GM12878 (cell line): ENCODE measurements around the gene PRRC2B. TPM values are rescaled to one million over a fixed set of nuclear protein-coding genes. Genes with fewer than 3 reads are reported as not detected.

Experiments
- BACH1 ChIP-seq: fragments of 450-650 bp; IDR thresholded peaks from 2 replicates; pipeline ENCODE4 v1.6.1; 2017; ENCODE audit warnings: mild to moderate bottlenecking, borderline replicate concordance
- CBX5 ChIP-seq: sonication (generic); IDR thresholded peaks from 2 replicates; pipeline ENCODE4 v1.6.1; 2016; ENCODE audit warnings: low read depth, moderate library complexity, mild to moderate bottlenecking, inconsistent platforms
- CHD1 ChIP-seq: IDR thresholded peaks from 2 replicates; pipeline ENCODE4 v1.6.1; 2012; ENCODE audit warnings: low read depth, low read length, improper control_type of control experiment
- EED ChIP-seq: sonication (generic); IDR thresholded peaks from 2 replicates; pipeline ENCODE4 v1.6.1; 2016; ENCODE audit warnings: antibody characterized with exemption, low read depth
- EP300 ChIP-seq, 2 experiments: fragments of 150-350 bp in 1 of 2; IDR thresholded peaks; 2 replicates each; pipeline ENCODE4 v1.6.1; 2011 to 2012; ENCODE audit warnings: low read depth in 2 of 2, low read length in 2 of 2, borderline replicate concordance in 1 of 2, improper control_type of control experiment in 1 of 2, inconsistent platforms in 1 of 2; ENCODE audit not compliant: control insufficient read depth in 1 of 2
- GABPA ChIP-seq: IDR thresholded peaks from 2 replicates; pipeline ENCODE4 v1.6.1; 2014; ENCODE audit warnings: antibody characterized with exemption, low read depth, mild to moderate bottlenecking, inconsistent platforms
- GATAD2B ChIP-seq: fragments of 450-650 bp; conservative IDR thresholded peaks from 2 replicates; pipeline ENCODE4 v1.6.1; 2017; ENCODE audit warnings: low read depth, mild to moderate bottlenecking, moderate library complexity
- HDAC6 ChIP-seq: fragments of 200-600 bp; sonication (generic); IDR thresholded peaks from one replicate; pipeline ENCODE4 v1.8.0; 2017; ENCODE audit warnings: antibody characterized with exemption; ENCODE audit not compliant: unreplicated experiment
- MYB ChIP-seq: fragments of 150-350 bp; IDR thresholded peaks from 2 replicates; pipeline ENCODE4 v1.6.1; 2014; ENCODE audit warnings: mild to moderate bottlenecking, low read depth, low read length, borderline replicate concordance
- PML ChIP-seq: IDR thresholded peaks from 2 replicates; pipeline ENCODE4 v1.6.1; 2012; ENCODE audit warnings: low read length, inconsistent platforms
- RAD21 ChIP-seq: IDR thresholded peaks from 2 replicates; pipeline ENCODE4 v1.6.1; 2011; ENCODE audit warnings: mild to moderate bottlenecking, low read depth, low read length, moderate library complexity; ENCODE audit not compliant: insufficient read depth
- RB1 ChIP-seq: fragments of 450-650 bp; formaldehyde crosslinking; IDR thresholded peaks from 2 replicates; pipeline ENCODE4 v1.6.1; 2017; ENCODE audit warnings: mild to moderate bottlenecking, borderline replicate concordance
- SIX5 ChIP-seq: IDR thresholded peaks from 2 replicates; pipeline ENCODE4 v1.6.1; 2011; ENCODE audit warnings: mild to moderate bottlenecking, low read depth, low read length, moderate library complexity; ENCODE audit not compliant: severe bottlenecking
- SUZ12 ChIP-seq: fragments of 200-600 bp; sonication (generic); IDR thresholded peaks from one replicate; pipeline ENCODE4 v1.6.1; 2018; ENCODE audit warnings: antibody characterized with exemption, mild to moderate bottlenecking; ENCODE audit not compliant: unreplicated experiment
- TBL1XR1 ChIP-seq: IDR thresholded peaks from 2 replicates; pipeline ENCODE4 v1.6.1; 2012; ENCODE audit warnings: low read depth, low read length, improper control_type of control experiment
- YBX1 ChIP-seq: fragments of 450-650 bp; IDR thresholded peaks from 2 replicates; pipeline ENCODE4 v1.6.1; 2016; ENCODE audit warnings: antibody characterized with exemption
- polyA plus RNA-seq, 11 experiments: library from polyadenylated mRNA; depleted of rRNA in 4 of 11; unstranded in 6 of 11; stranded (reverse) in 5 of 11; fragments of >200 nt; fragmentation: Nextera tagmentation in 4 of 11; fragmentation: Illumina TruSeq in 1 of 11; extraction: Ambion mirVana in 4 of 11; extraction: Trizol in 1 of 11; gene quantifications; 1 replicate in 1 of 11; 2 replicates in 10 of 11; pipeline versions ENCODE4 v1.2.1 to v1.2.3, GENCODE V29; 2011 to 2016; ENCODE audit warnings: inconsistent platforms in 2 of 11, missing spikeins in 2 of 11, low read depth in 1 of 11
- total RNA-seq, 4 experiments: library from RNA; depleted of rRNA in 3 of 4; stranded (reverse); fragments of >200 nt in 3 of 4; fragmentation: Illumina TruSeq in 1 of 4; extraction: Trizol in 1 of 4; gene quantifications; 2 replicates each; pipeline versions ENCODE4 v1.2.1 to v1.2.3, GENCODE V29; 2013 to 2021
- TF ChIP-seq, protein P1 (sequence below): fragments of 450-650 bp; IDR thresholded peaks from 2 replicates; pipeline ENCODE4 v1.6.1; 2018; ENCODE audit warnings: borderline replicate concordance, mild to moderate bottlenecking; ENCODE audit not compliant: partially characterized antibody
- TF ChIP-seq, protein P2 (sequence below): IDR thresholded peaks from 2 replicates; pipeline ENCODE4 v1.6.1; 2012; ENCODE audit warnings: low read depth, low read length, improper control_type of control experiment
- TF ChIP-seq, protein P3 (sequence below): IDR thresholded peaks from 2 replicates; pipeline ENCODE4 v1.6.1; 2012; ENCODE audit warnings: low read depth, low read length, improper control_type of control experiment
- TF ChIP-seq, protein P4 (sequence below): fragments of 150-350 bp; IDR thresholded peaks from 2 replicates; pipeline ENCODE4 v1.6.1; 2016; ENCODE audit warnings: low read depth, low read length

Gene PRRC2B
- total and polyA plus RNA-seq, 10 of the 15 experiments (the other 5 are each of a cell fraction or from before 2014, with no cell fraction given) = 0.84 to 155 (median 28.7) TPM

DNA sequence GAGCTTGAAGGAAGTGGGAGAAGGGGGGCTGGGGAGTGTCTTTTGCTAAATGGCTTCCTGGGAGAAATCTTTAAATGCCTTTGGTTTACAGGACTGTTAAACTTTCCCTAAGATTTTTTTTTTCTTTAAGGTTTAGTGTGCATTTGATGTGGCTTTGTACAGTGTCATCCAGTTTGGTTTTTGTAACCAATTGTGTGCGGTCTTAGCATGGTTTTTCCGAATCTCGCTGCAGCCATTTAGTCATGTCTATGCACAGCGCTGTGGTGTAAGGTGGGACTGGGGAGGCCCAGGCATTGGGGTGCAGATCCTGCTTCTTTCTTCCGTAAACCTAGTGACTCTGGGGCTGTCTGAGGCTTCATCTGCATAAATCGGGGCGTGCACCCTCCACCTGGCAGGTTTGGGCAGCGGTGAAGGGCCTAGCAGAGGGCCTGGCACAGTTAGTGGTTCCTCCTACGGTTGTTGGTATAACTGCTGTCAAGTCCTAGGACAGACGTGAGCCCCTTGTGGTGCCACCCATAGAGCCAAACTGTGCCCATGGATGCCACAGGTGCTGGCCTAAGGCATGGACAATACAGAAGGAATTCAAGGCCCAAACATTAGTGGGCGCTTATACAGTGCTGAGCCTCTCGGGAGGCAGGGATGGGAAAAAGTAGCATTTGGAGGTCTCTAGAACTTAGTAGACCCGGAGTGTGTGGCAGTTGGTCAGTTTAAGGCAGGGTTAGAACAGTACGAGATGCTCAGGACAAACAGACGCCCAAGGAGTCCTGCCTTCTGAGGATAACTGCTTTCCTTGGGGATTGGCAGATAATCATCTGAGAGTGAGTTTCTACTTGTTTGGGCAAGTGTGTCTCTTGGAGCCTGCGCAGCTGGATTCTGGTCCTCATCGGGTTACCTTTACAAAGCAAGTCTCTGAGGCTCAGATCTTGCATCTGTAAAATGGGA lies 1.5 kb downstream of the PRRC2B start (continued):
- TF ChIP-seq, protein P1, sequence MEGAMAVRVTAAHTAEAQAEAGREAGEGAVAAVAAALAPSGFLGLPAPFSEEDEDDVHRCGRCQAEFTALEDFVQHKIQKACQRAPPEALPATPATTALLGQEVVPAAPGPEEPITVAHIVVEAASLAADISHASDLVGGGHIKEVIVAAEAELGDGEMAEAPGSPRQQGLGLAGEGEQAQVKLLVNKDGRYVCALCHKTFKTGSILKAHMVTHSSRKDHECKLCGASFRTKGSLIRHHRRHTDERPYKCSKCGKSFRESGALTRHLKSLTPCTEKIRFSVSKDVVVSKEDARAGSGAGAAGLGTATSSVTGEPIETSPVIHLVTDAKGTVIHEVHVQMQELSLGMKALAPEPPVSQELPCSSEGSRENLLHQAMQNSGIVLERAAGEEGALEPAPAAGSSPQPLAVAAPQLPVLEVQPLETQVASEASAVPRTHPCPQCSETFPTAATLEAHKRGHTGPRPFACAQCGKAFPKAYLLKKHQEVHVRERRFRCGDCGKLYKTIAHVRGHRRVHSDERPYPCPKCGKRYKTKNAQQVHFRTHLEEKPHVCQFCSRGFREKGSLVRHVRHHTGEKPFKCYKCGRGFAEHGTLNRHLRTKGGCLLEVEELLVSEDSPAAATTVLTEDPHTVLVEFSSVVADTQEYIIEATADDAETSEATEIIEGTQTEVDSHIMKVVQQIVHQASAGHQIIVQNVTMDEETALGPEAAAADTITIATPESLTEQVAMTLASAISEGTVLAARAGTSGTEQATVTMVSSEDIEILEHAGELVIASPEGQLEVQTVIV = no peak
- TF ChIP-seq RB1 (no peak), HDAC6 (no peak), GATAD2B (0 out of 2 replicates have a peak, but pooled peaks have one; percentile 21), EED (peak; percentile 30; the same call in 1 of the 2 replicates), CHD1 (peak; percentile 41; the same call in 1 of the 2 replicates), BACH1 (peak; percentile 38; the same call in 1 of the 2 replicates), CBX5 (0 out of 2 replicates have a peak, but pooled peaks have one; percentile 1), TBL1XR1 (0 out of 2 replicates have a peak, but pooled peaks have one; percentile 32), GABPA (no peak), RAD21 (no peak), YBX1 (no peak), MYB (no peak), PML (no peak), SIX5 (no peak), SUZ12 (no peak), EP300 (IDR thresholded peaks at IDR 0.05; ENCODE audit: borderline replicate concordance in 1 of 2, control insufficient read depth in 1 of 2, low read depth in 2 of 2, low read length in 2 of 2) (no peak)
- TF ChIP-seq, protein P2, sequence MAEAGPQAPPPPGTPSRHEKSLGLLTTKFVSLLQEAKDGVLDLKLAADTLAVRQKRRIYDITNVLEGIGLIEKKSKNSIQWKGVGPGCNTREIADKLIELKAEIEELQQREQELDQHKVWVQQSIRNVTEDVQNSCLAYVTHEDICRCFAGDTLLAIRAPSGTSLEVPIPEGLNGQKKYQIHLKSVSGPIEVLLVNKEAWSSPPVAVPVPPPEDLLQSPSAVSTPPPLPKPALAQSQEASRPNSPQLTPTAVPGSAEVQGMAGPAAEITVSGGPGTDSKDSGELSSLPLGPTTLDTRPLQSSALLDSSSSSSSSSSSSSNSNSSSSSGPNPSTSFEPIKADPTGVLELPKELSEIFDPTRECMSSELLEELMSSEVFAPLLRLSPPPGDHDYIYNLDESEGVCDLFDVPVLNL = no peak
- TF ChIP-seq, protein P3, sequence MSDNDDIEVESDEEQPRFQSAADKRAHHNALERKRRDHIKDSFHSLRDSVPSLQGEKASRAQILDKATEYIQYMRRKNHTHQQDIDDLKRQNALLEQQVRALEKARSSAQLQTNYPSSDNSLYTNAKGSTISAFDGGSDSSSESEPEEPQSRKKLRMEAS = 0 out of 2 replicates have a peak, but pooled peaks have one; percentile 37
- TF ChIP-seq, protein P4, sequence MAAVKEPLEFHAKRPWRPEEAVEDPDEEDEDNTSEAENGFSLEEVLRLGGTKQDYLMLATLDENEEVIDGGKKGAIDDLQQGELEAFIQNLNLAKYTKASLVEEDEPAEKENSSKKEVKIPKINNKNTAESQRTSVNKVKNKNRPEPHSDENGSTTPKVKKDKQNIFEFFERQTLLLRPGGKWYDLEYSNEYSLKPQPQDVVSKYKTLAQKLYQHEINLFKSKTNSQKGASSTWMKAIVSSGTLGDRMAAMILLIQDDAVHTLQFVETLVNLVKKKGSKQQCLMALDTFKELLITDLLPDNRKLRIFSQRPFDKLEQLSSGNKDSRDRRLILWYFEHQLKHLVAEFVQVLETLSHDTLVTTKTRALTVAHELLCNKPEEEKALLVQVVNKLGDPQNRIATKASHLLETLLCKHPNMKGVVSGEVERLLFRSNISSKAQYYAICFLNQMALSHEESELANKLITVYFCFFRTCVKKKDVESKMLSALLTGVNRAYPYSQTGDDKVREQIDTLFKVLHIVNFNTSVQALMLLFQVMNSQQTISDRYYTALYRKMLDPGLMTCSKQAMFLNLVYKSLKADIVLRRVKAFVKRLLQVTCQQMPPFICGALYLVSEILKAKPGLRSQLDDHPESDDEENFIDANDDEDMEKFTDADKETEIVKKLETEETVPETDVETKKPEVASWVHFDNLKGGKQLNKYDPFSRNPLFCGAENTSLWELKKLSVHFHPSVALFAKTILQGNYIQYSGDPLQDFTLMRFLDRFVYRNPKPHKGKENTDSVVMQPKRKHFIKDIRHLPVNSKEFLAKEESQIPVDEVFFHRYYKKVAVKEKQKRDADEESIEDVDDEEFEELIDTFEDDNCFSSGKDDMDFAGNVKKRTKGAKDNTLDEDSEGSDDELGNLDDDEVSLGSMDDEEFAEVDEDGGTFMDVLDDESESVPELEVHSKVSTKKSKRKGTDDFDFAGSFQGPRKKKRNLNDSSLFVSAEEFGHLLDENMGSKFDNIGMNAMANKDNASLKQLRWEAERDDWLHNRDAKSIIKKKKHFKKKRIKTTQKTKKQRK = no peak
